H1 (cell line): ENCODE data around the gene TMEM198. TPM values are rescaled to one million over a fixed set of nuclear protein-coding genes. Genes with fewer than 3 reads are reported as not detected.
A peak's percentile ranks its signal among the peaks of the same experiment; 100 is the strongest.

Source experiments
- CTCF ChIA-PET: fragments of 300-600 bp; sonication (Branson Sonifier 250); formaldehyde crosslinking; loops from one replicate; lab custom pipeline; 2021; ENCODE audit not compliant: partially characterized antibody; lab: Charles Lee
- POLR2A ChIA-PET: fragments of 300-600 bp; sonication (Branson Sonifier 250); formaldehyde crosslinking; loops from one replicate; lab custom pipeline; 2021; ENCODE audit warnings: inconsistent platforms; ENCODE audit not compliant: partially characterized antibody; lab: Charles Lee
- DNase-seq, 2 experiments: peaks; one replicate each; pipeline versions ENCODE4 v3.0.0 to v3.0.0-alpha.2; 2010 to 2022; ENCODE audit warnings: low spot score in 2 of 2, low read depth in 1 of 2, mixed read lengths in 1 of 2
- FAIRE-seq: peaks from 2 replicates; lab custom pipeline; 2011; peaks lifted over from hg19 to GRCh38; lab: Jason Lieb, UNC
- H2AFZ ChIP-seq: 2 replicates; pipeline ENCODE4 v1.8.1; 2012; ENCODE audit warnings: low read length, inconsistent platforms
- H2AK5ac ChIP-seq: 2 replicates; pipeline ENCODE4 v1.6.1; 2013; ENCODE audit warnings: low read depth, low read length
- H2BK120ac ChIP-seq: replicated peaks from 2 replicates; pipeline ENCODE3; 2013; ENCODE audit warnings: low read depth, low read length, inconsistent platforms
- H2BK12ac ChIP-seq: 2 replicates; pipeline ENCODE4 v1.6.1; 2013; ENCODE audit warnings: low read depth, low read length
- H2BK15ac ChIP-seq: 2 replicates; pipeline ENCODE4 v1.6.1; 2013; ENCODE audit warnings: low read length
- H2BK20ac ChIP-seq: 2 replicates; pipeline ENCODE4 v1.6.1; 2013; ENCODE audit warnings: low read length
- H2BK5ac ChIP-seq: 2 replicates; pipeline ENCODE4 v1.6.1; 2013; ENCODE audit warnings: low read depth, low read length
- H3K14ac ChIP-seq: 2 replicates; pipeline ENCODE4 v1.6.1; 2013; ENCODE audit warnings: inconsistent platforms; ENCODE audit not compliant: insufficient read length
- H3K18ac ChIP-seq: 2 replicates; pipeline ENCODE4 v1.6.1; 2013; ENCODE audit warnings: low read length; ENCODE audit errors: extremely low read depth
- H3K23ac ChIP-seq: 2 replicates; pipeline ENCODE4 v1.6.1; 2013; ENCODE audit warnings: inconsistent platforms; ENCODE audit not compliant: insufficient read length
- H3K23me2 ChIP-seq: 2 replicates; pipeline ENCODE4 v1.6.1; 2013; ENCODE audit warnings: low read depth, low read length
- H3K27ac ChIP-seq: 2 replicates; pipeline ENCODE4 v1.6.1; 2011; ENCODE audit warnings: low read depth, low read length, inconsistent platforms
- H3K27me3 ChIP-seq, 4 experiments: replicated peaks in 1 of 4; 1 replicate in 1 of 4; 2 replicates in 3 of 4; pipeline versions ENCODE4 v1.6.1 to v1.8.1; 2011 to 2013; ENCODE audit warnings: low read length in 3 of 4, mild to moderate bottlenecking in 3 of 4, inconsistent platforms in 2 of 4, mixed read lengths in 2 of 4, moderate library complexity in 1 of 4; ENCODE audit not compliant: control insufficient read depth in 3 of 4, insufficient read depth in 3 of 4; ENCODE audit errors: extremely low read depth in 1 of 4
- H3K36me3 ChIP-seq, 4 experiments: 2 replicates each; pipeline versions ENCODE4 v1.6.1 to v1.8.1; 2011 to 2013; ENCODE audit warnings: mild to moderate bottlenecking in 4 of 4, low read length in 3 of 4, moderate library complexity in 2 of 4, control low read depth in 1 of 4, inconsistent platforms in 1 of 4; ENCODE audit not compliant: insufficient read depth in 4 of 4, control insufficient read depth in 2 of 4
- H3K4ac ChIP-seq: replicated peaks from 2 replicates; pipeline ENCODE3; 2013; ENCODE audit warnings: low read length, low read depth, mixed read lengths, inconsistent platforms; ENCODE audit not compliant: insufficient read length
- H3K4me1 ChIP-seq, 4 experiments: replicated peaks in 1 of 4; 1 replicate in 1 of 4; 2 replicates in 3 of 4; pipeline versions ENCODE4 v1.6.1 to v1.8.1; 2011 to 2013; ENCODE audit warnings: low read length in 3 of 4, inconsistent platforms in 2 of 4, mixed read lengths in 1 of 4; ENCODE audit not compliant: insufficient read depth in 4 of 4, control insufficient read depth in 3 of 4
- H3K4me2 ChIP-seq, 2 experiments: 2 replicates each; pipeline versions ENCODE4 v1.6.1 to v1.8.1; 2011 to 2013; ENCODE audit warnings: low read depth in 2 of 2, low read length in 2 of 2, control low read depth in 1 of 2, inconsistent platforms in 1 of 2, mild to moderate bottlenecking in 1 of 2; ENCODE audit not compliant: insufficient read depth in 1 of 2
- H3K4me3 ChIP-seq, 4 experiments: fragments of 200-600, 300-600 bp in 1 of 4; sonication (generic), shearing (Covaris generic), sonication (Bioruptor Twin) in 1 of 4; 2 replicates each; pipeline versions ENCODE4 v1.5.1 to v1.8.1; 2011 to 2016; ENCODE audit warnings: low read length in 4 of 4, low read depth in 3 of 4, control low read depth in 2 of 4, inconsistent platforms in 2 of 4, mild to moderate bottlenecking in 2 of 4, mixed read lengths in 1 of 4, moderate library complexity in 1 of 4; ENCODE audit not compliant: insufficient read depth in 2 of 4; ENCODE audit errors: extremely low read depth in 1 of 4
- H3K56ac ChIP-seq: replicated peaks from 2 replicates; pipeline ENCODE3; 2013; ENCODE audit warnings: low read depth, mild to moderate bottlenecking, mixed read lengths, low read length, inconsistent platforms; ENCODE audit not compliant: insufficient read length
- H3K79me1 ChIP-seq: 2 replicates; pipeline ENCODE4 v1.6.1; 2013; ENCODE audit warnings: low read depth, low read length, control low read depth
- H3K79me2 ChIP-seq, 2 experiments: 2 replicates each; pipeline versions ENCODE4 v1.6.1 to v1.8.1; 2012 to 2013; ENCODE audit warnings: low read length in 2 of 2, mild to moderate bottlenecking in 2 of 2, inconsistent platforms in 1 of 2; ENCODE audit not compliant: insufficient read depth in 2 of 2, control insufficient read depth in 1 of 2
- H3K9ac ChIP-seq, 4 experiments: replicated peaks in 1 of 4; 1 replicate in 1 of 4; 2 replicates in 3 of 4; pipeline versions ENCODE4 v1.6.1 to v1.8.1; 2011 to 2013; ENCODE audit warnings: low read depth in 3 of 4, low read length in 3 of 4, control low read depth in 2 of 4, mild to moderate bottlenecking in 2 of 4, moderate library complexity in 2 of 4, inconsistent platforms in 1 of 4; ENCODE audit errors: extremely low read depth in 1 of 4
- H3K9me3 ChIP-seq, 2 experiments: 2 replicates each; pipeline versions ENCODE4 v1.6.1 to v1.8.1; 2012 to 2013; ENCODE audit warnings: mild to moderate bottlenecking in 2 of 2, moderate library complexity in 2 of 2, control low read depth in 1 of 2, inconsistent platforms in 1 of 2, low read depth in 1 of 2, low read length in 1 of 2, mixed read lengths in 1 of 2; ENCODE audit not compliant: insufficient read depth in 2 of 2
- H4K20me1 ChIP-seq, 2 experiments: replicated peaks in 1 of 2; 2 replicates each; pipeline versions ENCODE3 to v1.8.1; 2011 to 2013; ENCODE audit warnings: inconsistent platforms in 2 of 2, low read length in 2 of 2, mild to moderate bottlenecking in 1 of 2; ENCODE audit not compliant: insufficient read depth in 2 of 2, control insufficient read depth in 1 of 2
- H4K5ac ChIP-seq: 2 replicates; pipeline ENCODE4 v1.6.1; 2013; ENCODE audit warnings: low read length, low read depth, mixed read lengths, inconsistent platforms; ENCODE audit not compliant: insufficient read length
- H4K8ac ChIP-seq: 2 replicates; pipeline ENCODE4 v1.8.0; 2013; ENCODE audit warnings: mild to moderate bottlenecking, moderate library complexity, low read length, inconsistent platforms; ENCODE audit not compliant: insufficient read depth; ENCODE audit errors: extremely low read depth
- H4K91ac ChIP-seq: replicated peaks from 2 replicates; pipeline ENCODE3; 2013; ENCODE audit warnings: low read length, mixed read lengths, inconsistent platforms; ENCODE audit not compliant: insufficient read length
- KDM5A ChIP-seq: fragments of 200-600 bp; IDR thresholded peaks from 2 replicates; pipeline ENCODE4 v1.7.1; 2012; ENCODE audit warnings: mild to moderate bottlenecking, low read length, inconsistent platforms, mixed read lengths
- POLR2AphosphoS5 ChIP-seq: IDR thresholded peaks from 2 replicates; pipeline ENCODE4 v1.6.1; 2011; ENCODE audit warnings: low read depth, low read length
- WGBS, 2 experiments: shearing (Covaris generic) in 1 of 2; methylation state at CpG; one replicate each; pipeline versions ENCODE4 v1.1.6 to v1.1.7; 2013 to 2015; ENCODE audit warnings: low lambda C conversion rate in 2 of 2, mixed read lengths in 2 of 2, inconsistent platforms in 1 of 2, low coverage in 1 of 2, missing lambda C conversion rate in 1 of 2; ENCODE audit not compliant: insufficient replicate concordance in 2 of 2, insufficient coverage in 1 of 2, insufficient read length in 1 of 2; ENCODE audit errors: extremely low coverage in 1 of 2, missing lambda C conversion rate in 1 of 2; 5-methylcytosine and 5-hydroxymethylcytosine counted together
- polyA plus RNA-seq, 7 experiments: library from polyadenylated mRNA; depleted of rRNA in 3 of 7; stranded (reverse) in 5 of 7; unstranded in 2 of 7; fragments of >200 nt in 5 of 7; fragments of 200-250 nt in 2 of 7; gene quantifications; 1 replicate in 5 of 7; 2 replicates in 1 of 7; 4 replicates in 1 of 7; pipeline versions ENCODE4 v1.2.1 to v1.2.3, GENCODE V29; 2011 to 2013; ENCODE audit warnings: missing spikeins in 2 of 7, mixed read lengths in 2 of 7
- total RNA-seq: library from RNA; stranded (reverse); fragmentation: NEBNext Ultra II Directional; extraction: Animal tissue kit (Norgen Biotek cat#: 25700); gene quantifications from 2 replicates; pipeline ENCODE4 v1.2.1, GENCODE V29; 2021

TMEM198 gene
- total and polyA plus RNA-seq, 2 of the 8 experiments (the other 6 are each of a cell fraction or from before 2014, with no cell fraction given): 10.2 to 10.4 TPM

GRCh38 chr2:219559156-219559915 is 15.5 kb downstream of the TMEM198 start:
- no peaks in the 10 kb centered on the region for H3K23me2 ChIP-seq
- H2BK15ac ChIP-seq: no peak overlapping the region; the same call in 1 of the 2 replicates
- H3K4ac ChIP-seq: no peak overlapping the region
- no peak overlapping the region for H2BK20ac ChIP-seq
- H3K4me2 ChIP-seq: no peak overlapping the region
- H3K56ac ChIP-seq: no peak overlapping the region
- peak overlapping the region; percentile 46; the same call in 1 of the 2 replicates for H2BK5ac ChIP-seq
- no peak overlapping the region for H3K4me3 ChIP-seq
- no peak overlapping the region for H3K27ac ChIP-seq
- FAIRE-seq: no peak
- H3K9me3 ChIP-seq: no peaks in the 10 kb centered on the region
- ChIA-PET CTCF (interaction anchor here (0.6 to 19.7 kb wide), 37 partner anchors 9 to 170 kb away, joined by 3 to 293 read pairs (median 8); partner anchors contain the start of genes ASIC4, CHPF, DNPEP and INHA), POLR2A (interaction anchor here (0.8 to 17.5 kb wide), 7 partner anchors 8 to 50 kb away, joined by 3 to 293 read pairs (median 44); partner anchors contain the start of genes CHPF, INHA, OBSL1 and STK11IP)
- no peak overlapping the region for H2AFZ ChIP-seq
- H4K8ac ChIP-seq: no peak overlapping the region
- H3K9ac ChIP-seq: no peak overlapping the region
- H3K36me3 ChIP-seq: peaks cover 0 to 21% (median 9%) of the 10 kb centered on the region in 4 experiments; a peak in 5 of 8 replicates
- peak overlapping the region; percentile 82 for H4K91ac ChIP-seq
- no peaks in the 10 kb centered on the region; a peak in 2 of 7 replicates for H3K27me3 ChIP-seq
- peaks cover 0 to 2% of the 10 kb centered on the region in 2 experiments for H4K20me1 ChIP-seq
- H3K18ac ChIP-seq: no peak overlapping the region
- no peak overlapping the region for H3K14ac ChIP-seq
- no peak overlapping the region for H3K23ac ChIP-seq
- peaks cover 5 to 36% (median 30%) of the 10 kb centered on the region in 4 experiments for H3K4me1 ChIP-seq
- peaks cover 0 to 2% of the 10 kb centered on the region in 2 experiments; a peak in 1 of 4 replicates for H3K79me2 ChIP-seq
- H4K5ac ChIP-seq: no peak overlapping the region
- 0 out of 2 replicates have a peak overlapping the region, but pooled peaks have one; percentile 30 for H2BK12ac ChIP-seq
- H3K79me1 ChIP-seq: 0 out of 2 replicates have a peak, but pooled peaks cover under 1% of the 10 kb centered on the region
- DNase-seq: no peak
- TF ChIP-seq KDM5A: no peak
- TF ChIP-seq POLR2AphosphoS5: peak; percentile 45; the same call in 1 of the 2 replicates
- H2AK5ac ChIP-seq: peak overlapping the region; percentile 69; the same call in 1 of the 2 replicates
- 90% methylated on average over 16 of the region's 20 CpGs; no CpG with 5 or more reads in 1 of the 2 experiments for WGBS, 2 experiments
- no peak overlapping the region for H2BK120ac ChIP-seq
